MG63 (cell line): ENCODE data around the gene AGR2. TPM values are rescaled to one million over a fixed set of nuclear protein-coding genes. Genes with fewer than 3 reads are reported as not detected.

Experiments
- DNase-seq: peaks from one replicate; pipeline ENCODE4 v3.0.0-alpha.2; 2020
- H3K27me3 ChIP-seq: fragments of 250-450 bp; sonication (Bioruptor Pico); 2 replicates; pipeline ENCODE4 v1.5.1; 2020; ENCODE audit warnings: mild to moderate bottlenecking, moderate library complexity
- H3K36me3 ChIP-seq: fragments of 250-450 bp; sonication (Bioruptor Pico); 2 replicates; pipeline ENCODE4 v1.5.1; 2020; ENCODE audit warnings: mild to moderate bottlenecking, moderate library complexity
- H3K4me3 ChIP-seq: fragments of 250-450 bp; sonication (Bioruptor Pico); 2 replicates; pipeline ENCODE4 v1.5.1; 2020; ENCODE audit warnings: mild to moderate bottlenecking, moderate library complexity
- H3K9me3 ChIP-seq: fragments of 250-450 bp; sonication (Bioruptor Pico); 2 replicates; pipeline ENCODE4 v1.5.1; 2020; ENCODE audit warnings: mild to moderate bottlenecking, moderate library complexity
- total RNA-seq: library from RNA; depleted of rRNA; stranded (reverse); fragments of >200 nt; shearing (Covaris generic); gene quantifications from 2 replicates; pipeline ENCODE4 v1.2.3, GENCODE V29; 2014; ENCODE audit warnings: low replicate concordance

Gene AGR2
- total RNA-seq, 1 experiment from 2014 or later, result not detected

DNA sequence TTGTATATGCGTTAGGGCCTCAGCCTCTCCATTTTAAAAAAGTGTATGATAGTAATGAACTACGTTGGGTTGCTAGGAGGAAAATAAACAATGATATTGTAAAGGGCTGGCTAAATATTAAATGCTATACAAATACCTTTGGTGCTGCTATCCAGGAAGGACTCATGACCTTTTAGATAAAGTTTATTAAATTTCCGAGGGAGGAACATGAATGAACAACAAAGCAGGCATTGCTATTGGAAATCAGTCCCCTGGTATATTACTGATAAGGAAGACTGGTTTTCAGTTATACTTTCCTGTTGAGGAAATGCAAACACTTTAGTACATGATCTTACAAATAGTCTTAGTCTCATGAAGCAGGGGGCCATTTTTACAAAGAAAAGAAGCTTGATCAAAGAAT, 17.2 kb upstream of the AGR2 start:
- Histone ChIP-seq H3K27me3 (no peaks in the 10 kb centered on the region), H3K9me3 (no peaks in the 10 kb centered on the region), H3K36me3 (no peaks in the 10 kb centered on the region), H3K4me3 (no peak overlapping the region)
- no peak for DNase-seq

- DNase-seq, result no peak
- H3K4me3 ChIP-seq, result no peak overlapping the region
- no peaks in the 10 kb centered on the region for H3K9me3 ChIP-seq
- H3K27me3 ChIP-seq, result no peaks in the 10 kb centered on the region
- H3K36me3 ChIP-seq, result no peaks in the 10 kb centered on the region
These were observed 13.9 kb upstream of the AGR2 start for GRCh38 chr7:16818732-16819131.

DNA sequence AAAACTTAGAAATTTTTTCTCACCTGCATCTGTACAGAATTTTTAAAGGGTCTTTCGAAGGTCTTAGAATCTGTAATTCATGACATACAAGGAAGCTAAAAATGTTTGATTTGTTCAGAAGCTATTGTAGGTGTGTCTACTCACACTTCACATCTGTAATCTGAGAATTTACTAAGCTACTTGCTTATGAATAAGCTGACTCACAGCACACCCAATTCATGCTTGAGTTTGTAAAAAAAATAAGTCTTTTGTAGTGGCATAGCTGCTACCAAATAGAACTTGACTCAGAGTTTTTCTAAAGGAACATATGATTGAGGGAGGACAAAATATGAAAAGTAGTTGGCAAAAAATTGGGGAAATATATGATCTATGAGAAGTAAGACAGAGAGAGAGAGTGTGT, 12.7 kb upstream of the AGR2 start:
- Histone ChIP-seq H3K36me3 (no peaks in the 10 kb centered on the region), H3K9me3 (no peaks in the 10 kb centered on the region), H3K4me3 (no peak overlapping the region), H3K27me3 (no peaks in the 10 kb centered on the region)
- no peak for DNase-seq

DNA sequence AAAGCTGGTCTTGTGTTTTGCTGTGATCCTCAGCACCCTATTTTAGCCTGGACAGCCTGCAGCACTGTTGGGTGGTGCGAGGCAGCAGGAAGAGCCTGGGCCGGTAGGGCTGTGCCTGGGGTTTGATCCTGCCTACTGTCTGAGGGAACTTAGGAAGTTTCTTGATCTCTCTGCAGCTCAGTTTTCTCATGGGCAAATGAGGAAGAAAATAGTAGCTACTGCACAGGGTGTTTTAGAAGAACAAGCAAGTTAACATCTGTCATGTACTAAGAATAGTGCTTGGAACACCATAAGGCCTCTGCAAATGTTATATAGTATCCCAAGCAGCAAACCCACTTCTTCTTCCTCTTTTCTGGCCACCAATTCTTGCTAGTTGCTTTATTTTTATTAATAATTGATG, 12.0 kb upstream of the AGR2 start:
- Histone ChIP-seq H3K9me3 (no peaks in the 10 kb centered on the region), H3K27me3 (no peaks in the 10 kb centered on the region), H3K4me3 (no peak overlapping the region), H3K36me3 (no peaks in the 10 kb centered on the region)
- DNase-seq, result no peak

GRCh38 chr7:16815001-16815400, 10.2 kb upstream of the AGR2 start:
- no peaks in the 10 kb centered on the region for H3K9me3 ChIP-seq
- no peaks in the 10 kb centered on the region for H3K36me3 ChIP-seq
- no peaks in the 10 kb centered on the region for H3K27me3 ChIP-seq
- no peak for DNase-seq
- H3K4me3 ChIP-seq, result no peak overlapping the region

DNA sequence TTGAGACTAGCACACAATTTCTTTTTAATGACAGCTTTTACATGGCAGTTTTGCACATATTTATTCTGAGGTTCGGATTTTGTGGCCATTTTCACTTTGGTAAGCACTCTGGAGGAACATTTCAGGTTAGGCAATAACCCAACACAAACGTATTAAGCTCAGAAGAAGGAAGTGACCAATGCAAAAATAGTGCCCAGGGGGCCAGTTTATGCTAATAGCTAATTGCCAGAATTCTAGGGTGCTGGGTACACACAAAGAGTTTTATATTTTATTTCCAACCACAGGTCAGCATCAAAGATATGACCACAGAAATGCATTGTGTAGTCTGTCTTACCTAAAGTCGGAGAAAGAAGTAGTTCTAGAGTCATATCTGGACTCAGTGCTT, 8.4 kb upstream of the AGR2 start:
- DNase-seq, result no peak
- Histone ChIP-seq H3K36me3 (no peaks in the 10 kb centered on the region), H3K4me3 (no peak overlapping the region), H3K27me3 (no peaks in the 10 kb centered on the region), H3K9me3 (no peaks in the 10 kb centered on the region)

GRCh38 chr7:16812542-16813231, 7.9 kb upstream of the AGR2 start:
- no peaks in the 10 kb centered on the region for H3K27me3 ChIP-seq
- H3K36me3 ChIP-seq, result no peaks in the 10 kb centered on the region
- no peak for DNase-seq
- no peak overlapping the region for H3K4me3 ChIP-seq
- no peaks in the 10 kb centered on the region for H3K9me3 ChIP-seq

GRCh38 chr7:16811551-16811950, 6.8 kb upstream of the AGR2 start:
- no peak overlapping the region for H3K4me3 ChIP-seq
- H3K36me3 ChIP-seq, result no peaks in the 10 kb centered on the region
- H3K27me3 ChIP-seq, result no peaks in the 10 kb centered on the region
- no peaks in the 10 kb centered on the region for H3K9me3 ChIP-seq
- no peak for DNase-seq

- no peaks in the 10 kb centered on the region for H3K36me3 ChIP-seq
- no peak for DNase-seq
- H3K9me3 ChIP-seq, result no peaks in the 10 kb centered on the region
- H3K27me3 ChIP-seq, result no peaks in the 10 kb centered on the region
- H3K4me3 ChIP-seq, result no peak overlapping the region
These were observed 5.8 kb upstream of the AGR2 start for GRCh38 chr7:16810573-16810972.

DNA sequence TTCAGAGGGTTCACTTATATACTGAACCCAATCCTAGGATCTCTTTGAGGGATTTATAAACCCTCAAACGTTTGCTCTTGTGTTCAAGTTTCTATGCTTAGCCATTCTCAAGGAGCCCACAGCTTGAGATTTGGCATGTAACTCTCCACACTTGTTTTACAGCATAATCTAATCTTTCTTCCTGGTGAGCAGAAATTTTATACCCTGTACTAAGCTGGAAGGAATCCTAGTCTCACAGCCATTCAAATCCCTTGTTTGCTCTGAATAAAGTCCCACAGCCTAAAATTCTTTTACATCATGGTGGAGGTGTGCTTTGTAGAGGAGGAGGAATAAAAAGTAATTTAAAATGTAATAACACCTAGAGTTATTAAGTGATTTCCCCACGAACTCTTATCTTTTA, 5.3 kb upstream of the AGR2 start:
- Histone ChIP-seq H3K9me3 (no peaks in the 10 kb centered on the region), H3K4me3 (no peak overlapping the region), H3K36me3 (no peaks in the 10 kb centered on the region), H3K27me3 (no peaks in the 10 kb centered on the region)
- no peak for DNase-seq

GRCh38 chr7:16805441-16805840, 642 bp upstream of the AGR2 start:
- no peaks in the 10 kb centered on the region for H3K9me3 ChIP-seq
- H3K36me3 ChIP-seq, result no peaks in the 10 kb centered on the region
- DNase-seq, result no peak
- H3K4me3 ChIP-seq, result no peak overlapping the region
- H3K27me3 ChIP-seq, result no peaks in the 10 kb centered on the region

DNA sequence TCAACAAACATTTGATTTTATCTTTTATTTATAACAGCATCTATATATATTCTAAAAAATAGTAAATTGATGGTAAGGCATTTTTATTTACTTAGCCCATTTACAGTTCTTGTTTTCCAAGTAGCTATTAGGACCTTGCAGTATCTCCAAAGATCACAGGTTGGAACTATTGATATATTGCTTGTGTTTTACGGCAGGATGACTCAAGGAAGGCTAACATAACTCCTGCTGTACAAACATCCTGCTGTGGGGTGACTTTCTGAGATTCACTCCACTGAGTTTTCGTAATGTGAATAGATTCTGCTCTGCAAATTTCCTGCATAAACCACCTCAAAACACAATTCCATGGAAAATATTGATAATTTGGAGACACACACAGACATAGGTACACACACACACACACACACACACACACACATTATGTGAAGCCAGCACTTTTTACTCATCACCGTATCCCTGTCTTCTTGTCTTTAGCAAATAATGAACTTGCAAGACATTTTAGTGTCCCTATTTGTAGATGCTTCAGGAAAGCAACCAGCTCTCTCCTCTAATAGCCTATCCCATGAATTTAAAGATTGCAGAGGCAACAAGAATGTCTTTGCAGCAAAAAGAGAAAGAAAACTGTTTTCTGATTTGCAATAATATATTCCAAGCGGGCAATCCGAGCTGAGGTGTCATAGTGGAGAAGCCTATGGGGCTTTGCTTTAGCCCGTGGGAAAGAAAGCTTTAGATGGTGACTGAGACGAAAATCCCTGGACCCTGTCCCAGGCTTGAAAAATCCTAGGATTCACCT, 722 bp downstream of the AGR2 start:
- Histone ChIP-seq H3K9me3 (no peaks in the 10 kb centered on the region), H3K27me3 (no peaks in the 10 kb centered on the region), H3K36me3 (no peaks in the 10 kb centered on the region), H3K4me3 (no peak overlapping the region)
- no peak for DNase-seq

DNA sequence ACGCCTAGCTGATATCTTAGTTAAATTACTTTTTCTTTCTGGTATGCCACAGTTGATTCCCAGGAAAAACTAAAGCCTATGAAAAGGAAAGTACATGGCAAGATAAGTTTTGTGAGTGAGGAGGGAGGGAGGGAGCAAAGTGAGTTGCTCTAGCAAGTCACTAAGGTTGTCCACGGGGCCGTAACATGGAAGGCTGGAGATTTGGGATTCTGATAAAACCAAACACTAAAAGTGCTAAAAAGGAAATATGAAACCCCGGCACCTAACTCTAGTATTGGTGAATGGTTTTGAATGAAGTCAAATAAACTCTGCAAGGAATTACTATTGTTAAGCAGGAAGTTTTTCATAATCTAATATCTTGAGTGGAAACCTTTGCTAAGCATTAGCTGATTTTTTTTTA, 1.7 kb downstream of the AGR2 start:
- H3K9me3 ChIP-seq, result no peaks in the 10 kb centered on the region
- DNase-seq, result no peak
- no peaks in the 10 kb centered on the region for H3K36me3 ChIP-seq
- no peaks in the 10 kb centered on the region for H3K27me3 ChIP-seq
- no peak overlapping the region for H3K4me3 ChIP-seq

- Histone ChIP-seq H3K36me3 (no peaks in the 10 kb centered on the region), H3K4me3 (no peak overlapping the region), H3K9me3 (no peaks in the 10 kb centered on the region), H3K27me3 (no peaks in the 10 kb centered on the region)
- no peak for DNase-seq
These were observed 3.2 kb downstream of the AGR2 start for GRCh38 chr7:16801579-16801978.

DNA sequence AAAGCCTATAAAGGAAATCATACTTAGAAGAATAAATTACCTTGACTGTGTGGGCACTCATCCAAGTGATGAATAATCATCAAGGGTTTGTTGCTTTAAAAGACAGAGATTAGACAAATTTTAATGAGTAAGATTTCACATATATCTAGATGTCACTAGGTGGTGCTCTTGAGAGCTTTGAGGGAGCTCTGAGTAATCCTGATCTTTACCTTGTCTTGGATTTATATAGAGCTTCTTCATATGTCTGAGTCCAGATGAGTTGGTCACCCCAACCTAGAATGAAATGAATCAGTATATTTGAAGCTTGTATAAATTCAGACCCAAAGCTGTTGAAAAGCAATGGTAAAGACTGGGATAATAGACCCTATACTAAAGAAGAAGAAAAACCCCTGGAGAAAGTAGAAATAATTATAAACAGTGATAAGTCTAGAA, 3.7 kb downstream of the AGR2 start:
- Histone ChIP-seq H3K4me3 (no peak overlapping the region), H3K36me3 (no peaks in the 10 kb centered on the region), H3K27me3 (no peaks in the 10 kb centered on the region), H3K9me3 (no peaks in the 10 kb centered on the region)
- no peak for DNase-seq

DNA sequence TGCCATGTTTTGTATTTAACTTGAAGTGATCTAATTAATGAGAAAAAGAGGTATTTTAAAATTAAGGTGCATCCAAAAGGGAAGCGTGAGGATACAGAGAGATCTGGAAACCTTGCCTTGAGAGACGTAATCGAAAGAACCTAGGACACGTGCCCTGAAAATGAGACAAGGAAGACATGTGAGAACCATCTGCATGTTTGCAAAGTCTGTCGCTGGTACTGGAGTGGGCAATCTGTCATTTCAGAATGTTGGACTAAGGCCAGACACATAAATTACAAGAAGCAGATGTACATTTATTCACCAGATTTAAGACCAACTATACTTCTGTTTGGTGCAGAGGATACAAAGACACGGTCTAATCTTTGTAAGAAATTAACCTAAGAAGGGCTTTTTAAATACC, 9.2 kb downstream of the AGR2 start:
- Histone ChIP-seq H3K36me3 (no peaks in the 10 kb centered on the region), H3K27me3 (no peaks in the 10 kb centered on the region), H3K4me3 (no peak overlapping the region), H3K9me3 (no peaks in the 10 kb centered on the region)
- no peak for DNase-seq

DNA sequence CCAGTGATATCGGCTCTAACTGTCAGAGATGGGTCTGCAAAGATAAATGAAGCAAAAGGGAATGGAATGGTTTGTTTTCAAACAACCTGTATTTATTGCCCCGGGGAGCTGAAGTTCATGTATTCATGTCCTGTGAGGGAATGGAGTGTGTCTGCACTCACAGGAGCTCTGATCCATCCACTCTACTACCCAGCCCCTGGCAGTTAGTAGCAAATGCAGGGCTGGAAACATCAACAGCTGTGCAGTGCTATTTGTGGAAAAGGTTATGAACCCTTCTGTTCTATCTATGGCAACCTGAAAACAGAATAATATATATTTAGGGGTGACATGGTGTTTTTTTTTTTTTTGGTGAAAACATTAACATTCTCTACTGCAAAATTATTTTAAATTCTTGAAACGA, 9.8 kb downstream of the AGR2 start:
- no peaks in the 10 kb centered on the region for H3K9me3 ChIP-seq
- no peak for DNase-seq
- no peaks in the 10 kb centered on the region for H3K36me3 ChIP-seq

More for the DNA sequence above, 9.8 kb downstream of the AGR2 start:
- H3K27me3 ChIP-seq, result no peaks in the 10 kb centered on the region
- H3K4me3 ChIP-seq, result no peak overlapping the region
